NCI-H2081 treated with DMSO at 0.1 percent for 48 hours (cell line): Measurements from ENCODE around the gene C7orf33.

Source experiments
- DNase-seq: peaks from one replicate; lab custom pipeline; 2025; lab: John Stamatoyannopoulos, UW

The C7orf33 gene

DNA sequence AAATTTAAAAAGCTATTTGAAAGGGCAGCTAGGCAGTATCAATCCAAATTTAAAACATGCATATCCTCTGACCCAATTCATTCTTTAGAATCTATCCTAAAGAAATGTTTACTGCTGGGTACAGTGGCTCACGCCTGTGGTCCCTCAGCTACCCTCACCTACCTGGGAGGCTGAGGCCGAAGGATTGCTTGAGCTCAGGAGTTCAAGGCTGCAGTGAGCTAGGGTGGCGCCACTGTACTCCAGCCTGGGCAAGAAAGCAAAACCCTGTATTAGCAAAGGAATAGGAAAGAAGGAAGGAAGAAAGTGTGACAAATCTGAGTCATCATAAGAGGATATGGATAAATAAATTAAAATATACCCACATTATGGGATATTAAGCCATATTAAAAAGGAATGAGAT, 36.3 kb downstream of the C7orf33 start:
- no peak for DNase-seq

DNA sequence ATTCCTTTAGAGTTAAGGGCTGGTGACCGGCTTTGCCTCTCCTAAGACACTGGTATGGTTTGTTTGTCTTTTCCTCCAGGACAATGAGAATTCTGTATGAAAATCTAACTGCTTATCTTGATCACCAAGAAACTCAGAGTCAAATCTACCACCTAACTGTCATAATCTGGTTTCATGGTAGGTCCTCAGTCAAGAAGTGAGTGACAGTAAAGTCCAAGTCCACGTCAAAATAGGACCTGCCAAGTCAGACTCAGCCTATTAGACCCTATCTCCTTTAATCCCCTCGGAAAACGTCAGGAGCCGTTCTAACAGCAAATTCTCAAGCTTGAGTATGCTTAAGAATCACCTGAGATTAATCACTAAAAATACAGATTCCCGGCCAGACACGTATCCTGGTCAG, 37.4 kb downstream of the C7orf33 start:
- DNase-seq = no peak

DNA sequence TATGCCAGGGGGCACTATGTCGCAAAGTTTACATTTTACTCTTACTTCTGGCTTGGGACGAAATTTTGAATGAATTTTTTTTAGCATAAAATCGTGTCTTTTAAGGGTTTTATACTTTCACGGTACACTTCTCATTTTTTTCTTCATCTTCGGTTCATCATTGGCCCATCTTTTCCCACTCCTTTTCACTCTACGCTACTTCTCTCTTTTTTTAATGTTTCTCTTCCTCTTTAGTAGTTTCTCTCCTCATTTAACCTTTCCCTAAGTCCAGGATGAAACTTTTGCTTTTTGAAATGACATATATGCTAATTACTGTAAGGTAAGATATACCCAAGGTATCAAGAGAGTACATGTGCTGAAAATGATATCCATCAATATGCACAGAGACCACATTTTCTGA, 39.5 kb downstream of the C7orf33 start:
- no peak for DNase-seq

DNA sequence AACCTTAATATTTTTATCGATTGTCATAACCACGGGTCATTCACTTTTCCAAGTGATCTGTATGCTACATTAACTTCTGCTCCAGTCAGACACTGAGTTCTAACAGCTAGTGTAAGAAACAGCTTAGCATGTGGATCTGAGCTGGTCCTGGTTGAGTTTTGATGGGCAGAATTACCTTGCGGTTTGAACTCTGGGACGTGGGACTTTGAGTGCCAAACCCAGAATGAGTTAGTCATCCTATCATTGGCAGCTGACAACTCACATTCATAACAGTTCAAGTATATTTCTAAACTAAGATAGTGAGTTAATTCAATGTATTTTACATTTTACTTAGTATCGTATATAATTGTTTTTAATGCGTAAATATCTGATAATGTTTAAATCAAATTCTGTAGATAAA, 43.2 kb downstream of the C7orf33 start:
- DNase-seq = no peak

DNA sequence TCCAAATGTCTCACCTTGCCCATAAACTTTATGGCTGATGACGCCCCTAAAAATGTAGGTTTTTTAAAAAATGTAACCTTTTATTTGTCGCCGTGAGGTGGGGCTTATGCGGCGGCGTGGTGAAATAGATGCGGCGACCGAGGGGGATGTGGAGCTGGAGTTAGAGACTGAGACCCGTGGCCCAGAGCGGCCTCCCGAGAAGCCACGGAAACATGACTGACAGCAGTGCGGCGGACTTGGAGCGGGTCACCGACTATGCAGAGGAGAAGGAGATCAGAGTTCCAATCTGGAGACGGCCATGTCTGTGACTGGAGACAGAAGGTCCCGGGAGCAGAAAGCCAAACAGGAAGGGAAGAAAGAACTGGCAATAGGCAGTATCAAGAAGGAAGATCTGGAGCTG, 46.5 kb downstream of the C7orf33 start:
- no peak for DNase-seq

DNA sequence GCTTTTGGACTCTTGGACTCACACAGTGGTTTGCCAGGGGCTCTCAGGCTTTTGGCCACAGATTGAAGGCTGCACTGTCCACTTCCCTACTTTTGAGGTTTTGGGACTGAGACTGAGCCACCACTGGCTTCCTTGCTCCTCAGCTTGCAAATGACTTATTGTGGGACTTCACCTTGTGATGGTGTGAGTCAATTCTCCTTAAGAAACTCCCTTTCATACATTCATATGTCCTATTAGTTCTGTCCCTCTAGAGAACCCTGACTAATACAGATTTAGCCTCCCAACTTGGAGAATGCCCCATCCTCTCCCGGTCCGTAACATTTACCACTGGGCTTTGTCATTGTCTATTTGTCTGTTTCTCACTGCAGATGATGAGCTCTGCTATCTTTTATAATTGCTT, 55.3 kb downstream of the C7orf33 start:
- DNase-seq = no peak

DNA sequence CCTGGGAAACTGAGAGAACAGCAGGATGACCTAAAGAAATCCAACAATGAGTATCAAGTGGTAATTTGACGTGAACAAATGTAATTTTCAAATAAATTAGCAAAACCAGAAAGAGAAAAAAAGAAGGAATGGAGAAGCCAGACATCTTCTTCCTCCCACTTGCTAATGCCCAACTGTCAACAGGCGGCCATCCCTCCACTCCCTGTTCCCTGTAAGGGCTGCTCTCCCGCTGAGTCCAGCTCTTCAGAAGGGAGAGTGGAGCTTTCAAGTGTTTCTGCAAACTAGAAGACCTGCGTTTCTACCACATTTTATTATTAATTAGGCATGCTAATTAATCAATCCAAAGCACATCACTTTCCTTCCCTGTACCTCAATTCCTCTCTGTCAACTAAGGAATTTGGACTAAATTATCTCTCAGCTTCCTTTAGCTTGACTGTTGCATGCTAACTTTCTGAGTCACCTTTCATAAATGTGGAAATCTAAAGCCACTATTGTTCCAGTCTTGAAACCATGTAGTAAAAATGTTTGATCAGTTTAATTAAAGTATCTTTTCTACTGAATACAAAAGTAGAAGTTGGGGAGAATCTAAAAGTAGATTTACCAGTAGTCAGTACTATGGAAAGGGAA, 59.8 kb downstream of the C7orf33 start:
- no peak for DNase-seq

DNA sequence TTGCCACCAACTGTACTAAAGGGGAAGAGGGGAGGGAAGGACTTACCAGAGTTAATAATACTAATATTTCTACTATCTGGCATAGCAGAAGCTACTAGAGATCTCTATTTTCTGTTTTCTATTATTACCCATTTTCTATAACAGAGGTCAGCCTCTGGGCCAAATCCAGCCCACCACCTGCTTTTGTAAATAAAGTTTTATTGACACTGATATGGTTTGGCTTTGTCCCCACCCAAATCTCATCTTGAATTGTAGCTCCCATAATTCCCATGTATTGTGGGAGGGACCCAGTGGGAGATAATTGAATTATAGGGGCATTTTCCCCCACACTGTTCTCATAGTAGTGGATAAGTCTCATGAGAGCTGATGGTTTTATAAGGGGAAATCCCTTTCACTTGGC, 62.2 kb downstream of the C7orf33 start:
- no peak for DNase-seq

DNA sequence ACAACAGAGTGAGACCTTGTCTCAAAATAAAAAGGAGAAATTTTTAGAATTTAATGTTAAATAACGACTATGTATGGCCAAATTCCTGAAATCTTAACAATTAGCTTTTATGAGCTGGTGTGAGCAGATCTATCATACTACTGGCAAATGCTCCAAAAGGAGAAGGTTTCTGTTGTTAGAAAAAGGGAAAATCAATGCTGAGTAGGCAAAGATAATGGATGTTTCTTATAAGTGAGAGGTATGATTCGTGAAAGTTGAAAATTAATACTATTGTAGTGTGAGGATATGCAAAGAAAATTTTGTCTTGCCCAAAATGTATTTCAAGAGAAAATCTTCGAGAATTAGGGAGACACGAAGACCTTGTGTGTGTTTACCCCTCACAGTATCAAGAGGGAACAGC, 67.4 kb downstream of the C7orf33 start:
- no peak for DNase-seq

DNA sequence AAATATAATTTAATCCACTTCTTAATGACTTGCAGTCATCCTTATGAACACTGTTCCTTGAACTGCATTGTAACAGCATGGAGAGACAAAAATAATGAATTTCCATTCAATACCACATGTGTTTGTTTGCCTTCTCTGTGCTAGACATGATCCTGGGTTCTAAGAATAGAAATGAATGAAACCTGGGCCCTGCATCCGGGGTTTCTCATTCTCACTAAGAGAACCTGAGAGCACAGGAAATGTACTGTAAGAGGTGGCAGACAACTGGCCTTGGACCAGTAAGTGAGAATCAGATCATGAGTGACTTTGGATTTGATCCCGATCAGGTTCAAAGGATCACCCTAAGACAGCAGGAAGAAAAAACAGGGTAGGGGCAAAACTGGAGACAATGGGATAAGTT, 70.9 kb downstream of the C7orf33 start:
- no peak for DNase-seq

DNA sequence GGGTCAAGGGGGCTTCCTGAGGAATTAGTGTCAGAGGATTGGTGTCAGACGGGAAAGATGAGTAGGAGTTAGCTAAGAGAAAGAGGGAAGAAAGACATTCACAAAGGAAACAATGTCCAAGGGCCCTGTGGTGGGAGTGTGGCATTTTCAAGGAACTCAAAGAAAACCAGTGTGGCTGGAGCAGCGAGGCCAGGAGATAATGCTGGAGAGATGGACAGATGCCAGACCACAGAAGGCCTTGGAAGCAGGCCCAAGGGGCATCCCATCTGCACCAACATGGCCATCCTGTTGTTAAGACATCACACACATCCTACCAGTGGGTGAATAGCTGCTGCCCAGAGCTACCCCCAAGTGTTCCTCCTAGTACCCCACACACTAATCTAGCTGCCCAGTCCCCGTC, 72.1 kb downstream of the C7orf33 start:
- DNase-seq = no peak

DNA sequence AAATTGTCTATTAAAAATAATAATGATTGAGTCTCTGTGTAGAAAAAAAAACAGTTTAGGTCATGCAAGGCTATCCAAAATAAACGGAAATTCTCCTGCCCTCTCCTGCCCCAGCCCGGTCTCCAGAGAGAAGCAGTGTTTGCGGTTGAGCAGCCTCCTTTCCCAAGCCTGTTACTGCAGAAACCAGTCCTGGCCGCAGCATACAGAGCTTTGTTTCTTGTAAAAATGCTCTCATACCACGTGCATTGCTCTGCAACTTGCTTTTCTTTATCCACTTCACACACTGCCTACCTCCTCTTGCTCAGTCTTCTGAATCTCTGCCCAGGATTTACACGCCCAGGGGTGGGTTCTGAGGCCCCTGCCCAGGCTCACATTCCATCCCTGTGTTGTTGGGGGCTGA, 73.8 kb downstream of the C7orf33 start:
- DNase-seq = no peak

DNA sequence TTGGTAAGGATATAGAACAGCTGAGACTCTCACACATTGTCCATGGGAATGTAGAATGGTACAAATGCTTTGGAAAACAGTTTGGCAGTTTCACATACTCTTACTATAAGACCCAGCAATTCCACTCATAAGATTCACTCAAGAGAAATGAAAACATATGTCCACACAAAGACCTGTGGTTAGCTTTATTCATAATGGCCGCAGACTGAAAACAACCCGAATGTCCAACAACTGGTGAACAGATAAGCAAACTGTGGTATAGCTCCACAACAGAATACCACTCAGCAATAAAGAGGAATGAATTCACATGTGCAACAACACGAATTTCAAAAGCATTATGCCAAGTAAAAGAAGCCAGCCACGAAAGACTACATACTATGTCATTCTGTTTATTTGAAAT, 74.7 kb downstream of the C7orf33 start:
- DNase-seq = no peak
